Mesendoderm (in vitro differentiated cells): ENCODE data around the gene TRA2A.

ENCODE experiments used
- DNase-seq: peaks from one replicate; pipeline ENCODE4 v3.0.0; 2013
- H2AK5ac ChIP-seq: 2 replicates; pipeline ENCODE4 v1.6.1; 2013; ENCODE audit warnings: low read length, inconsistent platforms
- H2BK120ac ChIP-seq: 2 replicates; pipeline ENCODE4 v1.6.1; 2013; ENCODE audit warnings: low read depth, mild to moderate bottlenecking, low read length, moderate library complexity, mixed read lengths
- H2BK15ac ChIP-seq: replicated peaks from 2 replicates; pipeline ENCODE4 v1.6.1; 2013; ENCODE audit warnings: low read depth, mild to moderate bottlenecking, moderate library complexity
- H2BK5ac ChIP-seq: 2 replicates; pipeline ENCODE4 v1.6.1; 2013; ENCODE audit warnings: low read length, inconsistent platforms
- H3K18ac ChIP-seq: 2 replicates; pipeline ENCODE4 v1.6.1; 2013; ENCODE audit warnings: mild to moderate bottlenecking, low read length, mixed read lengths
- H3K23ac ChIP-seq: one replicate; pipeline ENCODE4 v1.6.1; 2013; ENCODE audit warnings: low read length
- H3K27ac ChIP-seq: 2 replicates; pipeline ENCODE4 v1.5.1; 2013; ENCODE audit warnings: low read depth, mild to moderate bottlenecking, inconsistent platforms, low read length, moderate library complexity
- H3K27me3 ChIP-seq: 2 replicates; pipeline ENCODE4 v1.6.1; 2013; ENCODE audit warnings: low read length, control low read depth, mild to moderate bottlenecking, inconsistent platforms; ENCODE audit not compliant: insufficient read depth, poor library complexity
- H3K36me3 ChIP-seq: 2 replicates; pipeline ENCODE4 v1.6.1; 2013; ENCODE audit warnings: low read length, inconsistent platforms; ENCODE audit not compliant: control insufficient read depth, insufficient read depth
- H3K4ac ChIP-seq: one replicate; pipeline ENCODE4 v1.6.1; 2013; ENCODE audit warnings: low read depth, mild to moderate bottlenecking, low read length, moderate library complexity
- H3K4me1 ChIP-seq: 2 replicates; pipeline ENCODE4 v1.6.1; 2013; ENCODE audit warnings: low read depth, low read length, inconsistent platforms; ENCODE audit not compliant: control insufficient read depth
- H3K4me2 ChIP-seq: 2 replicates; pipeline ENCODE4 v1.6.1; 2013; ENCODE audit warnings: low read length
- H3K4me3 ChIP-seq: 2 replicates; pipeline ENCODE4 v1.5.1; 2013; ENCODE audit warnings: mild to moderate bottlenecking, low read length
- H3K56ac ChIP-seq: one replicate; pipeline ENCODE4 v1.6.1; 2013; ENCODE audit warnings: low read length
- H3K79me1 ChIP-seq: 2 replicates; pipeline ENCODE4 v1.6.1; 2013; ENCODE audit warnings: low read length, inconsistent platforms
- H3K79me2 ChIP-seq: 2 replicates; pipeline ENCODE4 v1.6.1; 2013; ENCODE audit warnings: mild to moderate bottlenecking, low read length; ENCODE audit not compliant: control insufficient read depth, insufficient read depth
- H3K9ac ChIP-seq: 2 replicates; pipeline ENCODE4 v1.6.1; 2013; ENCODE audit warnings: low read length, inconsistent platforms
- H4K5ac ChIP-seq: one replicate; pipeline ENCODE4 v1.6.1; 2013; ENCODE audit warnings: low read length
- H4K8ac ChIP-seq: one replicate; pipeline ENCODE4 v1.6.1; 2013; ENCODE audit warnings: low read depth, mild to moderate bottlenecking, control low read depth, low read length, moderate library complexity
- WGBS: extraction: QIAGEN DNeasy Blood & Tissue Kit; methylation state at CpG from one replicate; pipeline ENCODE4 v1.1.7; 2013; ENCODE audit warnings: low lambda C conversion rate, missing lambda C conversion rate; ENCODE audit not compliant: insufficient coverage; ENCODE audit errors: extremely low coverage; 5-methylcytosine and 5-hydroxymethylcytosine counted together

The TRA2A gene

GRCh38 chr7:23468526-23469149 lies 63.1 kb downstream of the TRA2A start:
- H2AK5ac ChIP-seq, result peak overlapping the region; percentile 24
- H3K4ac ChIP-seq, result peak overlapping the region; percentile 96
- H3K9ac ChIP-seq, result peak overlapping the region; percentile 97
- H2BK5ac ChIP-seq, result peak overlapping the region; percentile 64
- no peak overlapping the region for H2BK15ac ChIP-seq
- peak; percentile 55 for DNase-seq
- H3K79me2 ChIP-seq, result peaks cover 50% of the 10 kb centered on the region
- H2BK120ac ChIP-seq, result peak overlapping the region; percentile 40
- H4K5ac ChIP-seq, result no peak overlapping the region
- no peaks in the 10 kb centered on the region for H3K27me3 ChIP-seq
- H3K23ac ChIP-seq, result no peak overlapping the region
- peak overlapping the region; percentile 100 for H3K18ac ChIP-seq
- peak overlapping the region; percentile 97 for H3K56ac ChIP-seq
- H4K8ac ChIP-seq, result peak overlapping the region; percentile 68
- peak overlapping the region; percentile 82 for H3K4me3 ChIP-seq
- H3K36me3 ChIP-seq, result no peaks in the 10 kb centered on the region
- H3K4me2 ChIP-seq, result peak overlapping the region; percentile 85
- H3K4me1 ChIP-seq, result peaks cover 8% of the 10 kb centered on the region
- peaks cover 6% of the 10 kb centered on the region for H3K79me1 ChIP-seq
- WGBS, result no CpG with 5 or more reads among the region's 48 CpGs
- peak overlapping the region; percentile 96 for H3K27ac ChIP-seq

GRCh38 chr7:23467806-23468525 lies 63.8 kb downstream of the TRA2A start:
- Histone ChIP-seq H3K27ac (peak overlapping the region; percentile 96), H2AK5ac (no peak overlapping the region), H3K4me2 (peak overlapping the region; percentile 85), H4K5ac (no peak overlapping the region), H3K79me2 (peaks cover 52% of the 10 kb centered on the region), H3K56ac (peak overlapping the region; percentile 97), H3K36me3 (no peaks in the 10 kb centered on the region), H2BK120ac (no peak overlapping the region), H3K4me1 (peaks cover 6% of the 10 kb centered on the region), H3K4ac (peak overlapping the region; percentile 96), H3K9ac (peak overlapping the region; percentile 97), H3K79me1 (peaks cover 4% of the 10 kb centered on the region), H3K4me3 (peak overlapping the region; percentile 82), H3K27me3 (no peaks in the 10 kb centered on the region), H4K8ac (no peak overlapping the region), H2BK5ac (no peak overlapping the region), H3K23ac (no peak overlapping the region), H3K18ac (peak overlapping the region; percentile 100), H2BK15ac (no peak overlapping the region)
- DNase-seq, result peak; percentile 87
- WGBS, result no CpG with 5 or more reads among the region's 32 CpGs

GRCh38 chr7:23467291-23467805 lies 64.4 kb downstream of the TRA2A start:
- no peak overlapping the region for H2BK120ac ChIP-seq
- no peak overlapping the region for H3K23ac ChIP-seq
- H3K56ac ChIP-seq, result peak overlapping the region; percentile 97
- no peak overlapping the region for H3K18ac ChIP-seq
- no peaks in the 10 kb centered on the region for H3K36me3 ChIP-seq
- H2BK5ac ChIP-seq, result no peak overlapping the region
- no peaks in the 10 kb centered on the region for H3K27me3 ChIP-seq
- H3K4ac ChIP-seq, result no peak overlapping the region
- H4K5ac ChIP-seq, result no peak overlapping the region
- H3K4me1 ChIP-seq, result peaks cover 6% of the 10 kb centered on the region
- H3K4me2 ChIP-seq, result peak overlapping the region; percentile 85
- DNase-seq, result peak; percentile 42
- H2BK15ac ChIP-seq, result no peak overlapping the region
- H4K8ac ChIP-seq, result no peak overlapping the region
- peaks cover 4% of the 10 kb centered on the region for H3K79me1 ChIP-seq
- peak overlapping the region; percentile 96 for H3K27ac ChIP-seq
- peaks cover 54% of the 10 kb centered on the region for H3K79me2 ChIP-seq
- peak overlapping the region; percentile 82 for H3K4me3 ChIP-seq
- H3K9ac ChIP-seq, result peak overlapping the region; percentile 97
- no CpG with 5 or more reads among the region's 11 CpGs for WGBS
- H2AK5ac ChIP-seq, result no peak overlapping the region

GRCh38 chr7:23462846-23463245 lies 68.9 kb downstream of the TRA2A start:
- H3K36me3 ChIP-seq, result no peaks in the 10 kb centered on the region
- H3K4me2 ChIP-seq, result no peak overlapping the region
- H3K4me3 ChIP-seq, result no peak overlapping the region

GRCh38 chr7:23458044-23458443 lies 73.7 kb downstream of the TRA2A start:
- Histone ChIP-seq H3K56ac (no peak overlapping the region), H3K27ac (no peak overlapping the region)

More at GRCh38 chr7:23462846-23463245, 68.9 kb downstream of the TRA2A start:
- peaks cover 72% of the 10 kb centered on the region for H3K79me2 ChIP-seq
- peaks cover 12% of the 10 kb centered on the region for H3K4me1 ChIP-seq
- H2BK5ac ChIP-seq, result no peak overlapping the region
- H2BK15ac ChIP-seq, result no peak overlapping the region
- no CpG with 5 or more reads among the region's 2 CpGs for WGBS
- no peak overlapping the region for H3K4ac ChIP-seq
- no peak overlapping the region for H3K27ac ChIP-seq
- no peak overlapping the region for H3K18ac ChIP-seq
- DNase-seq, result no peak
- no peak overlapping the region for H4K5ac ChIP-seq
- no peaks in the 10 kb centered on the region for H3K27me3 ChIP-seq
- no peak overlapping the region for H3K56ac ChIP-seq
- H4K8ac ChIP-seq, result no peak overlapping the region
- H2BK120ac ChIP-seq, result no peak overlapping the region
- peaks cover 19% of the 10 kb centered on the region for H3K79me1 ChIP-seq
- H3K23ac ChIP-seq, result no peak overlapping the region
- H3K9ac ChIP-seq, result no peak overlapping the region
- H2AK5ac ChIP-seq, result no peak overlapping the region

More at GRCh38 chr7:23458044-23458443, 73.7 kb downstream of the TRA2A start:
- Histone ChIP-seq H3K4me3 (no peak overlapping the region), H3K36me3 (no peaks in the 10 kb centered on the region), H3K4ac (no peak overlapping the region), H4K5ac (no peak overlapping the region), H2BK15ac (no peak overlapping the region), H4K8ac (no peak overlapping the region), H2BK5ac (no peak overlapping the region), H2BK120ac (no peak overlapping the region), H2AK5ac (no peak overlapping the region), H3K9ac (no peak overlapping the region), H3K4me1 (peaks cover 16% of the 10 kb centered on the region), H3K23ac (no peak overlapping the region), H3K79me2 (peaks cover 83% of the 10 kb centered on the region), H3K79me1 (peaks cover 21% of the 10 kb centered on the region), H3K18ac (no peak overlapping the region), H3K4me2 (no peak overlapping the region), H3K27me3 (no peaks in the 10 kb centered on the region)
- WGBS, result no CpG with 5 or more reads among the region's 3 CpGs
- DNase-seq, result no peak
